Dedifferentiated amniotic fluid mesenchymal stem cell (primary cell): ENCODE measurements around the gene PCGF2.

Experiments
- DNase-seq: peaks from one replicate; pipeline ENCODE4 v3.0.0-alpha.2; 2016; ENCODE audit errors: extremely low spot score

The PCGF2 gene

GRCh38 chr17:38719289-38719942 is 28.7 kb downstream of the PCGF2 start:
- DNase-seq: no peak

GRCh38 chr17:38717139-38717745 is 30.9 kb downstream of the PCGF2 start:
- no peak for DNase-seq

GRCh38 chr17:38716368-38717005 is 31.6 kb downstream of the PCGF2 start:
- DNase-seq: no peak

- DNase-seq: no peak
Observed at GRCh38 chr17:38715216-38715943, 32.8 kb downstream of the PCGF2 start.

GRCh38 chr17:38713456-38714075 is 34.6 kb downstream of the PCGF2 start:
- DNase-seq: no peak

- no peak for DNase-seq
Observed at GRCh38 chr17:38712593-38712992, 35.5 kb downstream of the PCGF2 start.

- no peak for DNase-seq
Observed at GRCh38 chr17:38711792-38712571, 36.2 kb downstream of the PCGF2 start.

- no peak for DNase-seq
Observed at GRCh38 chr17:38710985-38711384, 37.2 kb downstream of the PCGF2 start.

GRCh38 chr17:38710604-38710962 is 37.6 kb downstream of the PCGF2 start:
- no peak for DNase-seq

- DNase-seq: no peak
Observed at GRCh38 chr17:38709864-38710603, 38.1 kb downstream of the PCGF2 start.

- DNase-seq: no peak
Observed at GRCh38 chr17:38709104-38709820, 38.9 kb downstream of the PCGF2 start.

GRCh38 chr17:38707678-38708351 is 40.3 kb downstream of the PCGF2 start:
- no peak for DNase-seq

GRCh38 chr17:38706505-38707216 is 41.5 kb downstream of the PCGF2 start:
- no peak for DNase-seq

- no peak for DNase-seq
Observed at GRCh38 chr17:38705803-38706504, 42.2 kb downstream of the PCGF2 start.

- DNase-seq: no peak
Observed at GRCh38 chr17:38705523-38705802, 42.7 kb downstream of the PCGF2 start.

- peak; percentile 58 for DNase-seq
Observed at GRCh38 chr17:38704606-38705522, 43.3 kb downstream of the PCGF2 start, which contains the start of gene MLLT6. Gene MLLT6 (plus strand): TSS chr17:38705273. CDS start chr17:38705633, 360 bp downstream.
